Kidney epithelial cell (primary cell): Measurements from ENCODE around the gene FXR1. TPM values are rescaled to one million over a fixed set of nuclear protein-coding genes. Genes with fewer than 3 reads are reported as not detected.
"Not testable (repeated sequence)": the region's sequence is repeated elsewhere in the genome, so short reads cannot be mapped to it uniquely, and the experiment has no call there.

Source experiments
- DNase-seq: peaks from one replicate; pipeline ENCODE4 v3.0.0-alpha.2; 2010; ENCODE audit warnings: low read depth
- H3K27me3 ChIP-seq: 2 replicates; pipeline ENCODE4 v1.6.0; 2011; ENCODE audit warnings: low read length; ENCODE audit not compliant: control insufficient read depth, insufficient read depth
- H3K36me3 ChIP-seq: 2 replicates; pipeline ENCODE4 v1.5.1; 2011; ENCODE audit warnings: low read length; ENCODE audit not compliant: control insufficient read depth, insufficient read depth
- H3K4me3 ChIP-seq: 2 replicates; pipeline ENCODE4 v1.5.1; 2011; ENCODE audit warnings: low read depth, mild to moderate bottlenecking, control low read depth, low read length
- CTCF ChIP-seq: IDR thresholded peaks from 2 replicates; pipeline ENCODE4 v1.5.1; 2011; ENCODE audit warnings: mild to moderate bottlenecking, moderate library complexity, low read length, control low read depth, inconsistent platforms; ENCODE audit not compliant: insufficient read depth, poor library complexity, severe bottlenecking
- total RNA-seq: library from RNA; depleted of rRNA; stranded (reverse); fragments of >200 nt; gene quantifications from 2 replicates; pipeline ENCODE4 v1.2.3, GENCODE V29; 2015

FXR1 gene
- total RNA-seq = 97.1 and 123 TPM in 2 replicates

GRCh38 chr3:180912304-180913296, at the start of gene FXR1:
Gene FXR1, plus strand, starts transcription at chr3:180912670. Its CDS starts 16 bp downstream, at chr3:180912686.
- Histone ChIP-seq H3K27me3 (no peaks in the 10 kb centered on the region), H3K4me3 (peak within 1 kb of the TSS; percentile 86), H3K36me3 (no peaks in the 10 kb centered on the region)
- TF ChIP-seq CTCF = peak; percentile 79
- peak; percentile 34 for DNase-seq

DNA sequence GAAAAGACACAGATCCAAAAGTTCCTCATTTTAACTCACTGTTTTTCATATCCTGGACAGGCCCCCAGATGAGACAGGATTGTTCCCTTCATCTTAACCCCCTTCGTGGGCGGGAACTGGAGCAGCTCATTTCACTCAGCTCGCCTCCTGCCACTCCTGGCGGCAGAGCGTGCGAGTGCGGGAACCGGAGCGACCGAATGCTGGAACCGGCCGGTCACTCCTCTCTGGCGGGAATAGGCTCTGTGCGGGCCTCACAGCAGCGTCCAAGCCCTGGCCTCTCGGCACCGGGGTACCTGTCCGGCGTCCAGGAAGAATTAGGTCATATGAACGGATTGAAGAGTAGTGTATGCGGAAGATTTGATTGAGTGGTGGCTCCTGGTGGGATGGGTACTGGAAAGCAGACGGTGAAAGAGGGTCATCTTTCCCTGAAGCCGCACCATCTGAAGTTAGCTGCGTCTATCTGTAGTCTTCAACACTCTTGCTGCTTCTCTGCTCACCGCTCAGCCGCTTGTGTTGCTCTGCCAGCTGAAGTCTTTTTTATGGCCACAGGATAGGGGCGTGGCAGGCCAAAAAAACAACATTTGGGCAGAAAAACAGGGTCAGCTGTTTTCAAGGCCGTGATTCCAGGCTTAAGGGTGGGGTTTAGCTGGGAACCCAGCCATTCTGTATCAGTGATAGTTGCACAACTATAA, 42.3 kb upstream of the FXR1 start:
- no peak for DNase-seq
- Histone ChIP-seq H3K36me3 (no peaks in the 10 kb centered on the region), H3K27me3 (no peaks in the 10 kb centered on the region), H3K4me3 (peak overlapping the region; percentile 2)
- peak; percentile 6 for TF ChIP-seq CTCF

DNA sequence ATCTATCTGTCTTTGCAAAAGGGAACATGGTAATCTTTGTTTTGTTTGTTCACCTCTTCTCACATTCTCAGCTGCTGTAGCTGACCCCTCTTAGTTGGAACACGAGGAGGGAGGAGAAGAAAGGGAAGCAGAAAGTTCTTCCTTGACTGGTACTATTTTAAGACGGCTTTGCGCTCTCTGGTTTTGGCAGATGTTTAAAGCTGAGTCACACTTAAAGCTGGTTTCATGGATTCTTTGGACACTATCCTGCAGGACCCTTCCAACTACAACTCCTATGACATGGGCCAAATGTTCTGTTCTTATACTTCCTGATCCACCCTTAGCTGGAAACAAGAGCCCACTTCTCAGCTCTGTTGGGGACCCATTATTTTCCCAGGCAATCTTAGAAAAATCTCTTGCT, 40.6 kb upstream of the FXR1 start:
- no peak for TF ChIP-seq CTCF
- H3K36me3 ChIP-seq = no peaks in the 10 kb centered on the region
- no peak for DNase-seq
- H3K27me3 ChIP-seq = no peaks in the 10 kb centered on the region
- H3K4me3 ChIP-seq = no peak overlapping the region

DNA sequence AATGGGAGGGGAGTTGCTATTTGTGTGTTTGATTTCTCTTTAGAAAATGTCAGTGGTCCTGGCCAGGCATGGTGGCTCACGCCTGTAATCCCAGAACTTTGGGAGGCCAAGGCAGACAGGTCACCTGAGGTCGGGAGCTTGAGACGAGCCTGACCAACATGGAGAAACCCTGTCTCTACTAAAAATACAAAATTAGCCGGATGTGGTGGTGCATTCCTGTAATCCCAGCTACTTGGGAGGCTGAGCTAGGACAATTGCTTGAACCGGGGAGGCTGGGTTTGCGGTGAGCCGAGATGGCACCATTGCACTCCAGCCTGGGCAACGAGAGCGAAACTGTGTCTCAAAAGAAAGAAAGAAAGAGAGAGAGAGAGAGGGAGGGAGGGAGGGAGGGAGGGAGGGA, 40.0 kb upstream of the FXR1 start:
- H3K4me3 ChIP-seq, H3K27me3 ChIP-seq, DNase-seq, H3K36me3 ChIP-seq: not testable (repeated sequence)

DNA sequence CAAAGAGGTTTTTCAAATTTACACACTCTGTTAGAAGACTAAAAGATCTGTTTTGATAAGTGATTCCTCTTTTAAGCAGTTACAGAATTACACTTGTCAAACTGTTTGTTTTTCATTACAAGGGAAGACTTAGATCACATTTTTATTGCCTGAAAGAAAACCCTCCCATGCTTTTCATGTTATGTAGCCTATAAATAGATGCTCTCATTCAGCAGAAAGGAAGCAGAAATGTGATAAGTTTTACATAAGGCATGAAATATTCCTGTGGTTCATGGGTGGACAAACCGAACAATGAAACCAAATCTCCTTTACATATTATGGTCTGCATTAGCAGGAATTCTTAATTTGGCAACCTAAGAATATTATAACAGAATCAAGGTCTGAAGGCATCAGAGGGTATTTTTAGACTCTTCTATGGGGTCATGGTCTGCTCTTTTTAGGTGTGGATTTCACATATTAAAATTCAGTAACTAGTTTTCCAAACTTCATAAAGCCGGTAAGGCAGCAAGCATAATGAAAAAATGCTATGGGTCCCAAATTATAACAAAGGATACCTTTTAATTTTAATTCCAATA, 37.3 kb upstream of the FXR1 start:
- no peaks in the 10 kb centered on the region for H3K36me3 ChIP-seq
- no peak for TF ChIP-seq CTCF
- H3K27me3 ChIP-seq = no peaks in the 10 kb centered on the region
- no peak overlapping the region for H3K4me3 ChIP-seq
- DNase-seq = no peak

DNA sequence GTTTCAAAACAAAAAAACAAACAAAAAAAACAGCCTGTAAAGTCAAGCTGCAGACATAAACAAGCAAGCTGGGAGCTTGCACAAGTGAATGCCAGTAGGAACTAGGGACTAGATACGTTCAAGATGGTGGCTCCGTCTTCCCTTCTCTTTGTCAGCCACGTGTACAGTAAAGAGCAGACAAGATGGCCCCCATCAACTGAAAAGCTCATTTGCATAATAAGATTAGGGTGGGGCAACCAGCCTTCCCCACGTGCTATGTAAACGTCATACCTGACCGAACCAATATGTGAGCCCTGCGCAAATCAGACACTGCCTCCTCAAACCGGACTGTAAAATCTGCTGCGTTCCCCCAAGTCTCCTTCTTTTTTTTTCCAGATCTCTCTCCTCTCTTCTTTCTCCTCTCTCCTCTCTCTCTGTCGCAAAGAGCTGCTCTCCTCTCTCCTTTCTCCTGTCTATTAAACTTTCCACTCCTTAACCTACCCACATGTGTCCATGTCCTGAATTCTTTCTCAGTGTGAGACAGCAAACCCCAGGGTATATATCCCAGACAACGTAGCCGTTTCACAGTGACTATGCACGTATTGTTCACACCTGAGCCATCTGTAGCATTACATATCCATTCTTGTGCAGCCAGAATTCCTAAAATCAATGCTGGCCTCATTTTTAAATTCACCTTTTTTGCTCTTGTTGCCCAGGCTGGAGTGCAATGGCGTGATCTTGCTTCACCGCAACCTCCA, 31.2 kb upstream of the FXR1 start:
- Histone ChIP-seq H3K36me3 (no peaks in the 10 kb centered on the region), H3K4me3 (no peak overlapping the region), H3K27me3 (no peaks in the 10 kb centered on the region)
- TF ChIP-seq CTCF = no peak
- DNase-seq = no peak
